C4-2B (cell line): Measurements from ENCODE around the gene PATJ.

Experiments used
- ZFX ChIP-seq: fragments of 450-650 bp; IDR thresholded peaks from 2 replicates; pipeline ENCODE4 v1.6.1; 2017
- TF ChIP-seq, protein P1 (sequence below): fragments of 450-650 bp; conservative IDR thresholded peaks from 2 replicates; pipeline ENCODE4 v1.5.1; 2017; ENCODE audit warnings: mild to moderate bottlenecking

DNA sequence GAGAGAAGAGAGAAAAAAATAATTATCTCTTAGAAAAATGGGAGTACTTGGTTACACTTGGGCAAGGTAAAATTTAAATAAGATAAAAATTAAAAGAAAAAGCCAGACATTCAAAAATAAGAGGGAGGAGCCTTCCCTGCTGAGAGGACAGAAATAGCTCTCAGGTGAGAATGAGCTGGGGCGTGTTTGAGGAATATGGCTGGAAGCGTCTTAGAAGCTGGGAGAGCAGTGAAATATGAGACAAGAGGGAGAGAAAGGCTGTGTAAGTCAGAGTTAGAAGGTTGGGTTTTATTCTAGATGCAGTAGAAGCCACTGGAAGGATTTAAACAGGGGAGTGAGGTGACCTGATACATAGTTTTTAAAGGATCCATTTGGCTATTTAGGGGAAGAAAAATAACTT lies 298.2 kb downstream of the PATJ start:
- TF ChIP-seq, protein P1, sequence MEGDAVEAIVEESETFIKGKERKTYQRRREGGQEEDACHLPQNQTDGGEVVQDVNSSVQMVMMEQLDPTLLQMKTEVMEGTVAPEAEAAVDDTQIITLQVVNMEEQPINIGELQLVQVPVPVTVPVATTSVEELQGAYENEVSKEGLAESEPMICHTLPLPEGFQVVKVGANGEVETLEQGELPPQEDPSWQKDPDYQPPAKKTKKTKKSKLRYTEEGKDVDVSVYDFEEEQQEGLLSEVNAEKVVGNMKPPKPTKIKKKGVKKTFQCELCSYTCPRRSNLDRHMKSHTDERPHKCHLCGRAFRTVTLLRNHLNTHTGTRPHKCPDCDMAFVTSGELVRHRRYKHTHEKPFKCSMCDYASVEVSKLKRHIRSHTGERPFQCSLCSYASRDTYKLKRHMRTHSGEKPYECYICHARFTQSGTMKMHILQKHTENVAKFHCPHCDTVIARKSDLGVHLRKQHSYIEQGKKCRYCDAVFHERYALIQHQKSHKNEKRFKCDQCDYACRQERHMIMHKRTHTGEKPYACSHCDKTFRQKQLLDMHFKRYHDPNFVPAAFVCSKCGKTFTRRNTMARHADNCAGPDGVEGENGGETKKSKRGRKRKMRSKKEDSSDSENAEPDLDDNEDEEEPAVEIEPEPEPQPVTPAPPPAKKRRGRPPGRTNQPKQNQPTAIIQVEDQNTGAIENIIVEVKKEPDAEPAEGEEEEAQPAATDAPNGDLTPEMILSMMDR: no peak
- TF ChIP-seq ZFX: no peak
